Kidney epithelial cell (primary cell): ENCODE results near the gene PRPF6. TPM values are rescaled to one million over a fixed set of nuclear protein-coding genes. Genes with fewer than 3 reads are reported as not detected.

ENCODE experiments used
- DNase-seq: peaks from one replicate; pipeline ENCODE4 v3.0.0-alpha.2; 2010; ENCODE audit warnings: low read depth
- H3K27me3 ChIP-seq: 2 replicates; pipeline ENCODE4 v1.6.0; 2011; ENCODE audit warnings: low read length; ENCODE audit not compliant: control insufficient read depth, insufficient read depth
- H3K36me3 ChIP-seq: 2 replicates; pipeline ENCODE4 v1.5.1; 2011; ENCODE audit warnings: low read length; ENCODE audit not compliant: control insufficient read depth, insufficient read depth
- H3K4me3 ChIP-seq: 2 replicates; pipeline ENCODE4 v1.5.1; 2011; ENCODE audit warnings: low read depth, mild to moderate bottlenecking, control low read depth, low read length
- total RNA-seq: library from RNA; depleted of rRNA; stranded (reverse); fragments of >200 nt; gene quantifications from 2 replicates; pipeline ENCODE4 v1.2.3, GENCODE V29; 2015
- TF ChIP-seq, protein P1 (sequence below): IDR thresholded peaks from 2 replicates; pipeline ENCODE4 v1.5.1; 2011; ENCODE audit warnings: mild to moderate bottlenecking, moderate library complexity, low read length, control low read depth, inconsistent platforms; ENCODE audit not compliant: insufficient read depth, poor library complexity, severe bottlenecking

The PRPF6 gene
- total RNA-seq, 1 donor from 2014 or later = 78.5 TPM

DNA sequence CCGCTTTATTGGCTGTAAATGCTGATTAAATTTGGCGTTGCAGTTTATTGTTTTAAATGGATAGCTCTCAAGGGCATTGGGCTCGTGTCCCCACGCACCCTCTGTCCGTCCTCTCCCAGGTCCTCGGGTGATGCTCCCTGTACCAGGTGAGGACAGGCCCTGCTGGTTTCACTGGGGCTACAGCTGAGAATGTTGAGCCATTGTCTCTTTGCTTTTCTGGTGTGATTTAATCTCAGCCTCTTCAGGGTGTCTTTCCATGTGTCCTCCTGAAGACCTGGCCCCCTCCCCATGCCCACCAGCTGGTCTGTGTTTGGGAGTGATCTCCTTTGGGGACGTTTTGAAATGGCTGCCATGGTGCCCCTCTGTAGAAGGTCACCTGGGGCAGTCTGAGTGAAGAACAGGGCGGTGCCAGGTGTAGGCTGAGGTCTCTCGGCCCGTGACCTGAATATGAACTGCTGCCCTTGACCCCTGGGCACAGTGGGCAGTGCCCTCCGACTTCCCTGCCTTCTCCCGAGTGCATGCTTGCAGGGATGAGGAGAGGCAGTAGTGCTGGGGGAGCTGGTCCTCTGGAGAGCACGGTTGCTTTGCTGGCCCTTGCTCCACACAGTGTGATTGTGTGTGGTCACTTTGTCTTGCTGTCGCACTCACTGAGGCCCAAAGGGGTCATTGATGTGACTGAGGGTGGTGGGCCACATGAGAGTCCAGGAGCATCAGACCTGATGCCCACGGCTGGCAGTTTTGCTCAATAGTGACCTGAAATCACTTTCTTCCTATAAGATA, 42.6 kb downstream of the PRPF6 start:
- Histone ChIP-seq H3K27me3 (no peaks in the 10 kb centered on the region), H3K4me3 (no peak overlapping the region), H3K36me3 (peaks cover 5% of the 10 kb centered on the region)
- DNase-seq = no peak
- TF ChIP-seq, protein P1, sequence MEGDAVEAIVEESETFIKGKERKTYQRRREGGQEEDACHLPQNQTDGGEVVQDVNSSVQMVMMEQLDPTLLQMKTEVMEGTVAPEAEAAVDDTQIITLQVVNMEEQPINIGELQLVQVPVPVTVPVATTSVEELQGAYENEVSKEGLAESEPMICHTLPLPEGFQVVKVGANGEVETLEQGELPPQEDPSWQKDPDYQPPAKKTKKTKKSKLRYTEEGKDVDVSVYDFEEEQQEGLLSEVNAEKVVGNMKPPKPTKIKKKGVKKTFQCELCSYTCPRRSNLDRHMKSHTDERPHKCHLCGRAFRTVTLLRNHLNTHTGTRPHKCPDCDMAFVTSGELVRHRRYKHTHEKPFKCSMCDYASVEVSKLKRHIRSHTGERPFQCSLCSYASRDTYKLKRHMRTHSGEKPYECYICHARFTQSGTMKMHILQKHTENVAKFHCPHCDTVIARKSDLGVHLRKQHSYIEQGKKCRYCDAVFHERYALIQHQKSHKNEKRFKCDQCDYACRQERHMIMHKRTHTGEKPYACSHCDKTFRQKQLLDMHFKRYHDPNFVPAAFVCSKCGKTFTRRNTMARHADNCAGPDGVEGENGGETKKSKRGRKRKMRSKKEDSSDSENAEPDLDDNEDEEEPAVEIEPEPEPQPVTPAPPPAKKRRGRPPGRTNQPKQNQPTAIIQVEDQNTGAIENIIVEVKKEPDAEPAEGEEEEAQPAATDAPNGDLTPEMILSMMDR = no peak

DNA sequence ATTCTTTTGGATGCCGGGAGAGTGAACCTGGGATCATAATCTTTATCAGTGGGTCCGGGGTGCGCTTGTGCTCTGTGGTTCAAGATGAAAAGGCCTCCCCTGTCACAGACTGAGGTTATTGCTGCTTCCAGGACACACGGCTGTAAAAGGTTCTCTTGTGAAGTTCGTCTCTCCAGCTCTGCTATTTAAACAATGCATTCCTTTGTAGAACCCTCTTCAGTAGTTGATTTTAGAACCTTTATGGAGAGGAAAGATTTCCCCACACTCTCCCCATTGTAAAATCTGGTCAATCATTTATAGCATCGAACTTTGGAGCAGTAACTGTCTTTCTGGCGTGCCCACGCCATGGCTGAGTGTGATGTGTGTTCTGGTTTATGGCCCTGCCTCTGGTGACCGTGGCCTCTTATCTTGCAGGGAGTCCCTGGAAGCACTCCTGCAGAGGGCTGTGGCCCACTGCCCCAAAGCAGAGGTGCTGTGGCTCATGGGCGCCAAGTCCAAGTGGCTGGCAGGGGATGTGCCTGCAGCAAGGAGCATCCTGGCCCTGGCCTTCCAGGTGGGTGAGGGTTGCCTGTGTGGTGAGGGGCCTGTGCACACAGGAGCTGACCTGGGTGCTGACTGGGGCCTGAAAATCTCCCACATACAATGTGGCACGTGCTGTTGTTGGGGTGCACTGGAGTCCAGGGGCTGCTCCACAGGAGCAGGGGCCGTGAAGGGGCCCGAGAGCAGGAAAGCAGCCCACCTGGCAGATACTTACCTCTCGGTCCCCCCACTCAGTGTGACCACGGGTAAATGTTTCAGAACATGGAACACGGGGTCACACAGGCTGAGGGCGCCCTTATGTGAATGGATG, 43.4 kb downstream of the PRPF6 start:
- TF ChIP-seq, protein P1 = no peak
- Histone ChIP-seq H3K27me3 (no peaks in the 10 kb centered on the region), H3K36me3 (peaks cover 6% of the 10 kb centered on the region), H3K4me3 (no peak overlapping the region)
- DNase-seq = no peak

DNA sequence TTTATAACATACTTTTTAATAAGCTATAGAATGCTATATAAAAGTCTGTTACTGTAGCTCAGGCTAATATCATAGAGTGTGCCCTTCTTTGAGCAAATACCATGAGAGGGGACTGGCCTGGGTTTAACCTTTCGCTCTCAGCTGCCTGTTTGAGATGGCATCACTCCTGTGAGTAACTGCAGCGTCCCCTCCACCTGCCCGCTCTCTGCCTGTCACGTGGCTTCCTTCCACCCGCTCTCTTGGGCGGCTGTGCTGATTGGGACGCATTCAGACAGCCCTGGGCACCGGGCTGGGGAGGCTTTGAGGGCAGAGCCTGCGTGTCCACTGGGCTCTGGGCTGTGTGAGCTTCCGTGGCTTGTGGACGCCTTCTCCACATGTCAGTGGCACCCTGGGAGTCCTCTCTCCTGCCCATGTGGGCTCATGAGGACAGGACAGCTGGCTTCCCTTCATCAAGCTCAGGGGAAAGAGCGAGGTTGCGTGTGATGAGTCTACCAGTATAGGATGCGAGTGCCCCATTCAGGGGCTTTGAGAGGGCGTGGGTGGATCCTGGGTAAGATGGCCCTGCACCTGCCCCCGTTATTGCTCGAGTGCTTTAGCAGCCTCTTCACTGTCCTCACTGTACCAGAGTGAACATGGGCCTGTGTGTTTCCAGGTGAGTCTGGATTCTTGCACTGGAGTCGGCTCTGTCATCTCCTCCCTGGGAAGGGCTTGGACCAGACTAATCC, 44.3 kb downstream of the PRPF6 start:
- H3K36me3 ChIP-seq = peaks cover 6% of the 10 kb centered on the region
- H3K4me3 ChIP-seq = no peak overlapping the region
- TF ChIP-seq, protein P1 = no peak
- no peak for DNase-seq
- H3K27me3 ChIP-seq = no peaks in the 10 kb centered on the region

DNA sequence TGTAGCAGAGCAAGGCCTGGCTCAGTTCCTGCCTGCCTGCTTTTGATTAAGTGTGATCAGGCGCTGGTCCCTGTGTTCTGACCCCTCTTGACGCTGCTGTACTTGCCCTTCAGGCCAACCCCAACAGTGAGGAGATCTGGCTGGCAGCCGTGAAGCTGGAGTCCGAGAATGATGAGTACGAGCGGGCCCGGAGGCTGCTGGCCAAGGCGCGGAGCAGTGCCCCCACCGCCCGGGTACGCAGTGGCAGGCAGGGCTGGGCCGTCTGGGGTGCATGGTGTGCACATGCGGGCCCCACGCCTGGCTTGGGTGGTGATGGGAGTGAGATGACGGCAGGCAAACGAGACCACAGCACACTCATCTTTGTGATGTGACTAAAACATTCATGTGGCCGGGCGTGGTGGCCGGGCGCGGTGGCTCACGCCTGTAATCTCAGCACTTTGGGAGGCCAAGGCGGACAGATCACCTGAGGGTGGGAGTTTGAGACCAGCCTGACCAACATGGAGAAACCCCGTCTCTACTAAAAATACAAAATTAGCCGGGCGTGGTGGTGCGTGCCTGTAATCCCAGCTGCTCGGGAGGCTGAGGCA, 45.0 kb downstream of the PRPF6 start:
- Histone ChIP-seq H3K4me3 (no peak overlapping the region), H3K36me3 (peaks cover 6% of the 10 kb centered on the region), H3K27me3 (no peaks in the 10 kb centered on the region)
- TF ChIP-seq, protein P1 = no peak
- no peak for DNase-seq

DNA sequence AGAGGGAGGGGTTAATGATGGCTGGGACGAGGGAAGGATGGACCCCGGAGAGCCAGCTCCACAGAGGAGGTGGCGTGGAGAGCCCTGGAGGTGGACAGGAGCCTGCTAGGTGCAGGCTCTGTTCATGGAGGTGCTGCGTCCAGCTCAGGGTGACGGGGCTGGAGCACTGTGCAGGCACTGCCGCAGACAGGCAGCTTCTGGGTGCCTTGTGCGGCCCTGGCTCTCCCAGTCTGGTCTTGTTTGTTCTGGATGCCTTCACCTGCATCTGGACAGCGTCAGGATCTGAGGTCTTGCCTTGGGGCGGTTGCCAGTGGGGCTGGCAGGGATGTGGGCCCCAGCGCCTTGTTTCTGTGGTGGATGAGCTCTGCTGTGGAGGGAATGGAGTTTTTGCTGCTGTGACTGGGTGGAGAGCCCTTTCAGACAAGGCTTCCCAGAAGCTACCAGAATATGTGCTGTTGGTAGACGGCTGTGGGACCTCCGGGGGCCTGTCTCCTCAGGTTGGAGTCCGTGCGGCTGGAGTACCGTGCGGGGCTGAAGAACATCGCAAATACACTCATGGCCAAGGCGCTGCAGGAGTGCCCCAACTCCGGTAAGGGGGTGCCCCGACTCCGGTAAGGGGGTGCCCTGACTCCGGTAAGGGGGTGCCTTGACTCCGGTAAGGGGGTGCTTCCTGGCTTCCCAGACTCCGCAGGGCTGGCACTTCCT, 47.2 kb downstream of the PRPF6 start:
- H3K36me3 ChIP-seq = peaks cover 4% of the 10 kb centered on the region
- no peaks in the 10 kb centered on the region for H3K27me3 ChIP-seq
- DNase-seq = no peak
- H3K4me3 ChIP-seq = no peak overlapping the region
- TF ChIP-seq, protein P1 = no peak
